GM12872 (cell line): ENCODE results near the gene GLT8D2.

Experiments used
- TF ChIP-seq, protein P1 (sequence below): IDR thresholded peaks from 3 replicates; pipeline ENCODE4 v1.5.1; 2011; ENCODE audit warnings: low read depth, mild to moderate bottlenecking, low read length, moderate library complexity; ENCODE audit not compliant: insufficient read depth

GLT8D2 gene

DNA sequence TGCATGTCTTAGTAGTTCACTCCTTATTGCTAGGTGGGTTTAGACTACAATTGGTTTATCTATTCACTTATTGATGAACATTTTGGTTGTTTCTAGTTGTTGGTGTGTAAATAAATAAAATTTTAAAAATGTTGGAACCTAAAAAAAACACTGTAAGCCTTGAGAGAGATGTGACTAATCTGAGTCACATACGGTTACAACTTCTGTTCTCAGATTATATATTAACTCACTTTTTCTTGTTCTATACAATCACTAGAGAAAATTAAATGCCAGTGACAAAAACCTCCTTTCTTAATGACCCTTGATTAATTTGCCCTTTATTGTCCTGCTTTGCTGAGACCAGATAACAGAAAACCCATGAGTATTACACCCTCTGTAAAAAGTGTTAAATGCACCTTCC is 91.4 kb downstream of the GLT8D2 start:
- TF ChIP-seq, protein P1, sequence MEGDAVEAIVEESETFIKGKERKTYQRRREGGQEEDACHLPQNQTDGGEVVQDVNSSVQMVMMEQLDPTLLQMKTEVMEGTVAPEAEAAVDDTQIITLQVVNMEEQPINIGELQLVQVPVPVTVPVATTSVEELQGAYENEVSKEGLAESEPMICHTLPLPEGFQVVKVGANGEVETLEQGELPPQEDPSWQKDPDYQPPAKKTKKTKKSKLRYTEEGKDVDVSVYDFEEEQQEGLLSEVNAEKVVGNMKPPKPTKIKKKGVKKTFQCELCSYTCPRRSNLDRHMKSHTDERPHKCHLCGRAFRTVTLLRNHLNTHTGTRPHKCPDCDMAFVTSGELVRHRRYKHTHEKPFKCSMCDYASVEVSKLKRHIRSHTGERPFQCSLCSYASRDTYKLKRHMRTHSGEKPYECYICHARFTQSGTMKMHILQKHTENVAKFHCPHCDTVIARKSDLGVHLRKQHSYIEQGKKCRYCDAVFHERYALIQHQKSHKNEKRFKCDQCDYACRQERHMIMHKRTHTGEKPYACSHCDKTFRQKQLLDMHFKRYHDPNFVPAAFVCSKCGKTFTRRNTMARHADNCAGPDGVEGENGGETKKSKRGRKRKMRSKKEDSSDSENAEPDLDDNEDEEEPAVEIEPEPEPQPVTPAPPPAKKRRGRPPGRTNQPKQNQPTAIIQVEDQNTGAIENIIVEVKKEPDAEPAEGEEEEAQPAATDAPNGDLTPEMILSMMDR = no peak

GRCh38 chr12:103957865-103958388 is 92.1 kb downstream of the GLT8D2 start:
- TF ChIP-seq, protein P1 = no peak

GRCh38 chr12:103956509-103957027 is 93.4 kb downstream of the GLT8D2 start:
- TF ChIP-seq, protein P1 = no peak

GRCh38 chr12:103955811-103956508 is 94.0 kb downstream of the GLT8D2 start:
- TF ChIP-seq, protein P1 = no peak

- TF ChIP-seq, protein P1 = no peak
These were observed 97.5 kb downstream of the GLT8D2 start for GRCh38 chr12:103952497-103952896.

- TF ChIP-seq, protein P1 = no peak
These were observed 101.1 kb downstream of the GLT8D2 start for GRCh38 chr12:103948746-103949406.

DNA sequence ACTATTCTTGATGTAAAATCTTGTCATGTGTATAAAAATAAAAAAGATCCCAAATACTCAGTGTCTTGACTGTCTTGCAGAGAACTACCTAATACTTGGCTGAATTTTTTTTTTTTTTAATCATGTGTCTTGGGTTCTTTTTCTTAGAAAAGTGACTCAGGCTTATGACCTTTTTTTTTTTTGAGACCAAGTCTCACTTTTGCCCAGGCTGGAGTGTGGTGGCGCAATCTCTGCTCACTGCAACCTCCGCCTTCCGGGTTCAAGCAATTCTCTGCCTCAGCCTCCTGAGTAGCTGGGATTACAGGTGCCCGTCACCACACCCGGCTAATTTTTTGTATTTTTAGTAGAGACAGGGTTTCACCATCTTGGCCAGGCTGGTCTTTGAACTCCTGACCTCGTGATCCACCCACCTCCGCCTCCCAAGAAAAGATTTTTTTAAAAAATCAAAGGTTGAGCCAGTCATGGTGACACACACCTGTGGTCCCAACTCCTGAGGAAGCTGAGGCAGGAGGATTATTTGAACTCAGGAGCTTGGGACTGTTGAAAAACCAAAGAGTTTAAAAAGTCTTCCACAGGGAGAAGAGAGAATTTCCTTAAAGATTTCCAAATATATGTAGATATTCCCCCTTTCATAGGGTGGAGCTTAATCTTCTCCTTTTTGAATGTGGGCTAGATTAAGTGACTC is 102.0 kb downstream of the GLT8D2 start:
- TF ChIP-seq, protein P1 = no peak
